ENCODE data around the gene LRMDA. TPM values are rescaled to one million over a fixed set of nuclear protein-coding genes. Genes with fewer than 3 reads are reported as not detected.

LRMDA gene
- total RNA-seq, 2 experiments from 2014 or later: not detected

GRCh38 chr10:75449382-75450074, 18.1 kb downstream of the LRMDA start:
- ChIA-PET POLR2A (no interaction called here), CTCF (interaction anchor here (0.7 kb wide), 1 partner anchor 865 kb away, joined by 4 read pairs; no protein-coding TSS in a partner anchor)
- Histone ChIP-seq H3K36me3 (ENCODE audit: insufficient read depth, low read length) (no peaks in the 10 kb centered on the region), H3K4me1 (ENCODE audit: insufficient read depth, low read length) (no peaks in the 10 kb centered on the region), H3K27ac (ENCODE audit: low read depth in 1 of 2, low read length in 2 of 2) (no peak overlapping the region), H3K9me3 (ENCODE audit: control insufficient read depth in 1 of 2, insufficient read depth in 1 of 2, low read length in 2 of 2) (peaks cover 3 to 4% of the 10 kb centered on the region in 2 experiments), H3K27me3 (ENCODE audit: control insufficient read depth in 1 of 2, insufficient read depth in 2 of 2, low read length in 2 of 2) (peaks cover 0 to 6% of the 10 kb centered on the region in 2 experiments), H3K4me3 (ENCODE audit: low read length) (no peak overlapping the region)
- no peak for ATAC-seq (ENCODE audit: poor library complexity)
- intact Hi-C loops (cut with DNase I, micrococcal nuclease): no loop called here
- Mint-ChIP-seq H3K27me3 (peaks cover 35% of the 10 kb centered on the region), H3K4me3 (no peak overlapping the region), H3K9me3 (peaks cover 5% of the 10 kb centered on the region), H3K4me1 (ENCODE audit: low read depth) (no peaks in the 10 kb centered on the region), H3K27ac (no peak overlapping the region), H3K36me3 (ENCODE audit: low read depth) (no peaks in the 10 kb centered on the region)
- DNase-seq: no peak
- no peak for TF ChIP-seq CTCF (IDR thresholded peaks at IDR 0.05)

- Histone ChIP-seq H3K36me3 (ENCODE audit: insufficient read depth, low read length) (no peaks in the 10 kb centered on the region), H3K4me1 (ENCODE audit: insufficient read depth, low read length) (no peaks in the 10 kb centered on the region), H3K9me3 (ENCODE audit: control insufficient read depth in 1 of 2, insufficient read depth in 1 of 2, low read length in 2 of 2) (peaks cover 0 to 3% of the 10 kb centered on the region in 2 experiments), H3K4me3 (ENCODE audit: low read length) (no peak overlapping the region), H3K27ac (ENCODE audit: low read depth in 1 of 2, low read length in 2 of 2) (no peak overlapping the region), H3K27me3 (ENCODE audit: control insufficient read depth in 1 of 2, insufficient read depth in 2 of 2, low read length in 2 of 2) (peaks cover 0 to 6% of the 10 kb centered on the region in 2 experiments)
- intact Hi-C loops (cut with DNase I, micrococcal nuclease): no loop called here
- no peak for TF ChIP-seq CTCF (IDR thresholded peaks at IDR 0.05)
- Mint-ChIP-seq H3K27me3 (peaks cover 35% of the 10 kb centered on the region), H3K4me1 (ENCODE audit: low read depth) (no peaks in the 10 kb centered on the region), H3K9me3 (peaks cover 5% of the 10 kb centered on the region), H3K4me3 (no peak overlapping the region), H3K27ac (no peak overlapping the region), H3K36me3 (ENCODE audit: low read depth) (no peaks in the 10 kb centered on the region)
- ATAC-seq (ENCODE audit: poor library complexity): no peak
- no peak for DNase-seq
- ChIA-PET POLR2A (no interaction called here), CTCF (interaction anchor here (1.1 to 1.2 kb wide), 2 partner anchors 8 to 36 kb away, joined by 3 read pairs; no protein-coding TSS in a partner anchor)
Measured at GRCh38 chr10:75450075-75450445, 18.6 kb downstream of the LRMDA start.

GRCh38 chr10:75450644-75451640, 19.5 kb downstream of the LRMDA start:
- Histone ChIP-seq H3K36me3 (ENCODE audit: insufficient read depth, low read length) (no peaks in the 10 kb centered on the region), H3K4me1 (ENCODE audit: insufficient read depth, low read length) (no peaks in the 10 kb centered on the region), H3K27me3 (ENCODE audit: control insufficient read depth in 1 of 2, insufficient read depth in 2 of 2, low read length in 2 of 2) (peaks cover 0 to 6% of the 10 kb centered on the region in 2 experiments), H3K9me3 (ENCODE audit: control insufficient read depth in 1 of 2, insufficient read depth in 1 of 2, low read length in 2 of 2) (no peaks in the 10 kb centered on the region), H3K27ac (ENCODE audit: low read depth in 1 of 2, low read length in 2 of 2) (no peak overlapping the region), H3K4me3 (ENCODE audit: low read length) (no peak overlapping the region)
- intact Hi-C loops (cut with DNase I, micrococcal nuclease): no loop called here
- TF ChIP-seq CTCF (IDR thresholded peaks at IDR 0.05): no peak
- Mint-ChIP-seq H3K36me3 (ENCODE audit: low read depth) (no peaks in the 10 kb centered on the region), H3K4me1 (ENCODE audit: low read depth) (no peaks in the 10 kb centered on the region), H3K27me3 (peaks cover 35% of the 10 kb centered on the region), H3K4me3 (no peak overlapping the region), H3K27ac (no peak overlapping the region), H3K9me3 (peaks cover 5% of the 10 kb centered on the region)
- ATAC-seq (ENCODE audit: poor library complexity) (no peak), DNase-seq (no peak)
- ChIA-PET CTCF (interaction anchor here (1.1 to 1.2 kb wide), 2 partner anchors 9 to 37 kb away, joined by 3 read pairs; no protein-coding TSS in a partner anchor), POLR2A (no interaction called here)
